Jurkat, Clone E6-1 (cell line): ENCODE results near the gene UNC119.
A peak's percentile ranks its signal among the peaks of the same experiment; 100 is the strongest.
"Not testable (repeated sequence)": the region's sequence is repeated elsewhere in the genome, so short reads cannot be mapped to it uniquely, and the experiment has no call there.

ENCODE experiments used
- DNase-seq: peaks from one replicate; pipeline ENCODE4 v3.0.0-alpha.2; 2011; ENCODE audit warnings: low read depth, low spot score
- H3K4me3 ChIP-seq: 2 replicates; pipeline ENCODE4 v1.5.1; 2011; ENCODE audit warnings: mild to moderate bottlenecking, low read length, control low read depth, moderate library complexity

Gene UNC119

GRCh38 chr17:28527181-28527681, 25.2 kb downstream of the UNC119 start:
- no peak for DNase-seq

GRCh38 chr17:28526381-28526780, 26.0 kb downstream of the UNC119 start:
- H3K4me3 ChIP-seq: no peak overlapping the region
- DNase-seq: no peak

More at GRCh38 chr17:28527181-28527681, 25.2 kb downstream of the UNC119 start:
- H3K4me3 ChIP-seq: no peak overlapping the region

- H3K4me3 ChIP-seq: no peak overlapping the region
- DNase-seq: no peak
Measured at GRCh38 chr17:28524476-28525424, 27.7 kb downstream of the UNC119 start.

GRCh38 chr17:28523876-28524275, 28.5 kb downstream of the UNC119 start:
- H3K4me3 ChIP-seq: no peak overlapping the region
- DNase-seq: no peak

GRCh38 chr17:28523186-28523585, 29.2 kb downstream of the UNC119 start:
- no peak for DNase-seq
- H3K4me3 ChIP-seq: no peak overlapping the region

- H3K4me3 ChIP-seq, DNase-seq: not testable (repeated sequence)
Measured at GRCh38 chr17:28522281-28522680, 30.1 kb downstream of the UNC119 start.

- no peak for DNase-seq
- no peak overlapping the region for H3K4me3 ChIP-seq
Measured at GRCh38 chr17:28521311-28522085, 30.9 kb downstream of the UNC119 start.

GRCh38 chr17:28520687-28521086, 31.7 kb downstream of the UNC119 start:
- no peak for DNase-seq
- H3K4me3 ChIP-seq: no peak overlapping the region

- no peak overlapping the region for H3K4me3 ChIP-seq
- DNase-seq: peak; percentile 92
Measured at GRCh38 chr17:28519236-28519635, 33.2 kb downstream of the UNC119 start.

- no peak overlapping the region for H3K4me3 ChIP-seq
- DNase-seq: no peak
Measured at GRCh38 chr17:28518578-28518977, 33.8 kb downstream of the UNC119 start.

- DNase-seq: no peak
- no peak overlapping the region for H3K4me3 ChIP-seq
Measured at GRCh38 chr17:28518132-28518531, 34.3 kb downstream of the UNC119 start.

GRCh38 chr17:28515518-28515917, 36.9 kb downstream of the UNC119 start:
- no peak overlapping the region for H3K4me3 ChIP-seq
- no peak for DNase-seq

GRCh38 chr17:28514561-28515002, 37.8 kb downstream of the UNC119 start:
- no peak for DNase-seq
- no peak overlapping the region for H3K4me3 ChIP-seq

- DNase-seq: no peak
- H3K4me3 ChIP-seq: no peak overlapping the region
Measured at GRCh38 chr17:28513476-28513875, 38.9 kb downstream of the UNC119 start.

GRCh38 chr17:28511858-28512461, 40.5 kb downstream of the UNC119 start:
- DNase-seq: no peak
- no peak overlapping the region for H3K4me3 ChIP-seq

- DNase-seq: no peak
- no peak overlapping the region for H3K4me3 ChIP-seq
Measured at GRCh38 chr17:28509789-28510188, 42.6 kb downstream of the UNC119 start.

- no peak for DNase-seq
- no peak overlapping the region for H3K4me3 ChIP-seq
Measured at GRCh38 chr17:28508211-28508724, 44.2 kb downstream of the UNC119 start.

GRCh38 chr17:28507567-28508203, 44.7 kb downstream of the UNC119 start:
- H3K4me3 ChIP-seq: no peak overlapping the region
- DNase-seq: no peak
